Thoracic aorta (tissue), 2 donors: Measurements from ENCODE around the gene ANO8. TPM values are rescaled to one million over a fixed set of nuclear protein-coding genes. Genes with fewer than 3 reads are reported as not detected.

Experiments
- ATAC-seq: fragments of 150-250 bp; one replicate; pipeline ENCODE4 v1.8.0; 2017; ENCODE audit warnings: low read depth; ENCODE audit not compliant: insufficient number of reproducible peaks, low FRiP score
- DNase-seq: peaks from one replicate; pipeline ENCODE4 v3.0.0-alpha.2; 2020; ENCODE audit warnings: low spot score
- H3K27ac ChIP-seq, 2 donors: fragments of 200-600 bp; sonication (generic); 1 replicate in 1 of 2; 2 replicates in 1 of 2; pipeline ENCODE4 v1.5.1; 2016; ENCODE audit warnings: mild to moderate bottlenecking in 2 of 2, moderate library complexity in 2 of 2
- H3K27me3 ChIP-seq: fragments of 200-600 bp; sonication (generic); replicated peaks from 2 replicates; pipeline ENCODE4 v1.6.0; 2016; ENCODE audit warnings: mild to moderate bottlenecking; ENCODE audit not compliant: insufficient read depth
- H3K36me3 ChIP-seq: fragments of 200-600 bp; sonication (generic); one replicate; pipeline ENCODE4 v1.5.1; 2016
- H3K4me1 ChIP-seq, 2 donors: fragments of 200-600 bp; sonication (generic); 1 replicate in 1 of 2; 2 replicates in 1 of 2; pipeline versions ENCODE4 v1.5.1 to v1.6.0; 2016; ENCODE audit warnings: low read depth in 2 of 2, mild to moderate bottlenecking in 1 of 2; ENCODE audit not compliant: control insufficient read depth in 1 of 2
- H3K4me3 ChIP-seq: fragments of 200-600 bp; sonication (generic); 2 replicates; pipeline ENCODE4 v1.5.1; 2016; ENCODE audit warnings: mild to moderate bottlenecking
- H3K9me3 ChIP-seq: fragments of 200-600 bp; sonication (generic); 2 replicates; pipeline ENCODE4 v1.5.1; 2016
- total RNA-seq, 2 donors: library from RNA; depleted of rRNA; stranded (reverse); fragments of >200 nt; gene quantifications; one replicate each; pipeline versions ENCODE4 v1.1.0 to v1.2.3, GENCODE V29; 2016
- TF ChIP-seq, protein P1 (sequence below): fragments of 200-600 bp; sonication (generic); IDR thresholded peaks from one replicate; pipeline ENCODE4 v1.5.1; 2019; ENCODE audit warnings: antibody characterized with exemption

Gene ANO8
- total RNA-seq, 2 donors from 2014 or later, result 9.5 to 13.4 TPM

DNA sequence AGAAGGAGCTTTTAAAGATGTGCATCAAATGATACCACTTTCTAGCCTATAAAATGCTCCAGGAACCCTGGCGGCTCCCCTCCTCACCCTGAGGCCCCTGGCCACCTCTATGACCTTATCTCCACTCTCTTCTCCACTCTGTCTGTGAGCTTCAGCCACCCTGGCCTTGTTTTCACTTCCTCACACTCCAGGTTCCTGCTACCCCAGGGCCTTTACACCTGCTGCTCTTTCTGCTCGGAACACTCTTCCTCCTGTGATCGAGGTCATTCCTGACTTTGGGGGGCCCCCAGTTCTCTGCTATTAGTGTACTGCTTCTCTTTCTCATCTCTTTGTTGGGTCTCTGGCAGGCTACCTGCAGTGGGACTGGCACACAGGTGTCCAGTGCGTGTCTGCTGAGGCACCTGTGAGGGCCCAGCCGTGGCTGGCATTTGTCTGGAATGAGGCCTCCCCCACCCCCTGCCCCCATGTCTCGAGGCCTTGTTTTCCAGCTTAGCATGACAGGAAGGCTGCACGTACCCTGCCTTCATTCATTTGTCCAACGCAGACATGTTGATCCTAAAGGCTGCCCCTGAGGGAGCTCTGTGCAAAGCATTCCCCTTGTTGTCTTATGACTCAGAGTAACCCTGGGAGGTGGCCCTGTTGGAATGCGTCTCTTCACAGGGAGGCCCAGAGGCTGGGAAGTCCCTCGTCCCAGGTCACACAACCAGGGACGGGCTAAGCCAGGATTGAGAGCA lies 23.0 kb downstream of the ANO8 start:
- ATAC-seq (no peak), DNase-seq (no peak)
- no peak overlapping the region for H3K27ac ChIP-seq
- H3K9me3 ChIP-seq, result no peaks in the 10 kb centered on the region
- H3K36me3 ChIP-seq, result peaks cover 18% of the 10 kb centered on the region
- TF ChIP-seq, protein P1, sequence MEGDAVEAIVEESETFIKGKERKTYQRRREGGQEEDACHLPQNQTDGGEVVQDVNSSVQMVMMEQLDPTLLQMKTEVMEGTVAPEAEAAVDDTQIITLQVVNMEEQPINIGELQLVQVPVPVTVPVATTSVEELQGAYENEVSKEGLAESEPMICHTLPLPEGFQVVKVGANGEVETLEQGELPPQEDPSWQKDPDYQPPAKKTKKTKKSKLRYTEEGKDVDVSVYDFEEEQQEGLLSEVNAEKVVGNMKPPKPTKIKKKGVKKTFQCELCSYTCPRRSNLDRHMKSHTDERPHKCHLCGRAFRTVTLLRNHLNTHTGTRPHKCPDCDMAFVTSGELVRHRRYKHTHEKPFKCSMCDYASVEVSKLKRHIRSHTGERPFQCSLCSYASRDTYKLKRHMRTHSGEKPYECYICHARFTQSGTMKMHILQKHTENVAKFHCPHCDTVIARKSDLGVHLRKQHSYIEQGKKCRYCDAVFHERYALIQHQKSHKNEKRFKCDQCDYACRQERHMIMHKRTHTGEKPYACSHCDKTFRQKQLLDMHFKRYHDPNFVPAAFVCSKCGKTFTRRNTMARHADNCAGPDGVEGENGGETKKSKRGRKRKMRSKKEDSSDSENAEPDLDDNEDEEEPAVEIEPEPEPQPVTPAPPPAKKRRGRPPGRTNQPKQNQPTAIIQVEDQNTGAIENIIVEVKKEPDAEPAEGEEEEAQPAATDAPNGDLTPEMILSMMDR, result no peak
- no peak overlapping the region for H3K4me3 ChIP-seq
- peaks cover 18 to 38% of the 10 kb centered on the region in 2 donors for H3K4me1 ChIP-seq
- no peaks in the 10 kb centered on the region for H3K27me3 ChIP-seq

DNA sequence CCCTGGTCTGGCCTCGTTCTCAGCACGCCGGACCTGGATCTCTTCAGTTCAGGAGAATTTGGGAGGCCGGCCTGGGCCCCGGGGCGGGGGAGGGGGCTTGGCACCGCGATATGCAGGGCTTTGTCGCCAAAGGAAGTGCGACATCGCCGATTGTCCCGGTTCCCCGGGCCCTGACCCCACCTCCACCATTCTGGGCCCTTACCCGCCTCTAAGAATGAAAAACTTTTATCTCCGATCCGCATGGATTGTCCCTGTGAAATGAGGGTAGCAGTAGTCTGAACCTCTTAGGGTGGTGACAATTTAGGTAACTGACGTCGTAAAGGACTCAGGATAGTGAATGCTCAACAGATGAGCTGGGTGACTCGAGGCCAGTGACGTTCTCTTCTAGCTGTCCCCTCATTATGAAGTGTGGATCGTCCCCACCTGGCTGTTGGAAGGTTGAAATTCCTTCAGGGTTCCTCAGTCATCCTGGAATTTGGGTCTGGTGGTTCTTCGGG lies 24.6 kb downstream of the ANO8 start:
- H3K36me3 ChIP-seq, result peaks cover 9% of the 10 kb centered on the region
- H3K27me3 ChIP-seq, result no peaks in the 10 kb centered on the region
- TF ChIP-seq, protein P1, result no peak
- ATAC-seq (no peak), DNase-seq (no peak)
- H3K9me3 ChIP-seq, result no peaks in the 10 kb centered on the region
- peak overlapping the region; percentile 91 for H3K4me3 ChIP-seq
- peaks cover 23 to 50% of the 10 kb centered on the region in 2 donors for H3K4me1 ChIP-seq
- peak overlapping the region; percentile 35 to 62 for H3K27ac ChIP-seq

DNA sequence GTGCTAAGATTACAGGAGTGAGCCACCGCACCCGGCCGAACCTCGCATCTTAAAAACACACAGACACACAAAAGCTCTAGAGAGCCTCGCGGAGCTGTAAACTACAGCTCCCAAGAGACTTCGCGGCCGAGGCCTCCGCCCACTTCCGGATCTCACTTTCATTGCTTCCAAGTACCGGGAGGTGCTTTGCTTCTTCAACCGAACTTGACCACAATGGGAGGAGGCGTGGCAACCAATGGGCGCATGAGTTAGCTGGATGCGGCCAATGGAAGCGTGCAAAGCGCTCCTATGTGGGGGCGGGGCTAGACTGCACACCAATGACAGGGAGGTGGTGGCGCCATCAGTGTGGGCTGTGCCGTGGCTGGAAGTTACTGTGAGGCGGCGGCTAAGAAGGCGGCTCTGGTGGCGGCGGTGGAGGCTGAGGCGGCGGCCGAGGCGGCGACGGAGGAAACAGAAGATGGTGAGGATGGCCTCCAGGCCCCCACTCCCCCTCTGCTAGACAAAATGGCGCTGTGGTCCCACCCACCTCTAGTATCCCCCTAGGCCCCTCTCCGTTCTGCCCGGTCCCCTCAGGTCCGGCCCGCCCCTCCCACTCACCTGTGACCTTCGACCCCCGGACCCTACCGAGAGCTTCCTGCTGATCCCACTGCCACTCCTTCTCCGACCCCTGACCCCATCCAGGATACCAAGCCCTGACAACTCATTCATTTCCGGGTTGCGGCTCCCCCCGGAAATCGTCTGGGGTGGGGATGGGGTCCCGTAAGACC lies 25.3 kb downstream of the ANO8 start, which contains the start of gene DDA1:
Gene DDA1, plus strand, starts transcription at position 366 of the 767 bp plus-strand sequence. Its CDS starts 92 bp downstream, at position 458.
- peak; percentile 95 for ATAC-seq
- TF ChIP-seq, protein P1, result no peak
- peaks cover 28 to 56% of the 10 kb centered on the region in 2 donors for H3K4me1 ChIP-seq
- peak; percentile 100 for DNase-seq
- H3K9me3 ChIP-seq, result no peaks in the 10 kb centered on the region
- H3K27me3 ChIP-seq, result no peaks in the 10 kb centered on the region
- peak within 1 kb of the TSS; percentile 35 to 62 for H3K27ac ChIP-seq
- H3K4me3 ChIP-seq, result peak within 1 kb of the TSS; percentile 91
- H3K36me3 ChIP-seq, result peaks cover 5% of the 10 kb centered on the region

DNA sequence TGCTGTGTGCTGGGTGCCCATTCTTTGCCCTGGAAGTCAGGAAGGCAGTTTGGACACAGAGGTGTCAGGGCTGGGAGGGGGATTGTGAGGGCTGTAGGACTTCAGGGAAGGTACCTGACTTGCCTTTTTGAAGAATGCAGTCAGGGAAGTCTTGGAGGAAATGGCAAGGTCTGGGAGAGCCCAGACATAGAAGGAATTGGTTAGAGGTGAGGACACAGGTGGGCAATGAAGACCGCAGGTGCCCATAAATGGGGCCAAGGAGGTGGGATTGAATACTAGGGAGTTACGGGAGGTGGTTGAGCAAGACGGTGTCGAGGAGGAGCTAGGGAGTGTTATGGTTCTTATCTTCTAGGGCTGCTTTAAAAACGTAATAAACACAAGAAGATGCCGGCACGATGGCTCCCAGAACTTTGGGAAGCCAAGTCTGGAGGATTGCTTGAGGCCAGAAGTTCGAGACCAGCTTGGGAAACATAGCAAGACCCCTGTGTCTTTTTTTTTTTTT lies 26.7 kb downstream of the ANO8 start:
- TF ChIP-seq, protein P1, result no peak
- H3K27ac ChIP-seq, result no peak overlapping the region
- H3K4me1 ChIP-seq, result peaks cover 37 to 66% of the 10 kb centered on the region in 2 donors
- H3K4me3 ChIP-seq, result no peak overlapping the region
- no peaks in the 10 kb centered on the region for H3K9me3 ChIP-seq
- DNase-seq, result no peak
- no peaks in the 10 kb centered on the region for H3K36me3 ChIP-seq
- H3K27me3 ChIP-seq, result no peaks in the 10 kb centered on the region
- ATAC-seq, result no peak

DNA sequence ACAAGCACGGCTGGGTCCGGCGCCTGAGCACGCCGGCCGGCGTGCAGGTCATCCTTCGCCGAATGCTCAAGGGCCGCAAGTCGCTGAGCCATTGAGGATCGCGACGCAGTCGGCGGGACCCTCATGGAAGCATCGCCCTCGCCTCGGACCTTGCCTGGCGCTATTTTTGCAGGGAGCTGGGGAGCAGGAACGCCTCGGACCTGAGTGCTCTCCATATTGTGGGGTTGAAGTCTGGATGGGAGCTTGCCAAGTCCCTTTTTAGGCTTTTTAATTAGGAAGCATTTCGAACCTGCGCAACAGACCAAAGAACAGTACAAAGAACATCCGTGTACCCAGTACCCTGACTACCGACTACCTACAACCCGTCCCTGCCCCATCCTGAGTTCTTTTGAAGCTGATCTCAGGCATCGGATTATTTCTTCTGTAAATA lies 28.4 kb downstream of the ANO8 start:
- peaks cover 35 to 69% of the 10 kb centered on the region in 2 donors for H3K4me1 ChIP-seq
- no peaks in the 10 kb centered on the region for H3K36me3 ChIP-seq
- no peak for ATAC-seq
- no peaks in the 10 kb centered on the region for H3K9me3 ChIP-seq
- H3K4me3 ChIP-seq, result peak overlapping the region; percentile 84
- DNase-seq, result no peak
- H3K27ac ChIP-seq, result peak overlapping the region; percentile 84 to 90
- TF ChIP-seq, protein P1, result no peak
- no peaks in the 10 kb centered on the region for H3K27me3 ChIP-seq
